ENCODE results near the gene RUFY2.

The RUFY2 gene

GRCh38 chr10:68364101-68364886 lies 42.8 kb downstream of the RUFY2 start:
- no peak for DNase-seq

GRCh38 chr10:68362590-68362989 lies 44.5 kb downstream of the RUFY2 start:
- DNase-seq, result no peak

GRCh38 chr10:68359189-68359588 lies 47.9 kb downstream of the RUFY2 start:
- DNase-seq, result no peak

GRCh38 chr10:68353537-68353936 lies 53.5 kb downstream of the RUFY2 start:
- no peak for DNase-seq

- DNase-seq, result no peak
Observed at GRCh38 chr10:68348265-68348741, 58.8 kb downstream of the RUFY2 start.

- DNase-seq, result no peak
Observed at GRCh38 chr10:68346774-68347173, 60.3 kb downstream of the RUFY2 start.

- DNase-seq, result no peak
Observed at GRCh38 chr10:68345621-68346020, 61.5 kb downstream of the RUFY2 start.

- no peak for DNase-seq
Observed at GRCh38 chr10:68342909-68343516, 64.1 kb downstream of the RUFY2 start.

- no peak for DNase-seq
Observed at GRCh38 chr10:68340358-68341080, 66.6 kb downstream of the RUFY2 start.

- no peak for DNase-seq
Observed at GRCh38 chr10:68336754-68337351, 70.2 kb downstream of the RUFY2 start.

GRCh38 chr10:68334672-68335467 lies 72.2 kb downstream of the RUFY2 start:
- no peak for DNase-seq

GRCh38 chr10:68333440-68334431 lies 73.3 kb downstream of the RUFY2 start:
- no peak for DNase-seq

- no peak for DNase-seq
Observed at GRCh38 chr10:68333058-68333395, 74.0 kb downstream of the RUFY2 start.

GRCh38 chr10:68332259-68333057 lies 74.6 kb downstream of the RUFY2 start, which contains the start of gene PBLD:
TSS of gene PBLD (minus strand) at chr10:68332928. CDS start at chr10:68306844, 26,084 bp downstream.
- peak; percentile 53 for DNase-seq

GRCh38 chr10:68331455-68332258 lies 75.4 kb downstream of the RUFY2 start, which contains the start of gene HNRNPH3:
TSS of gene HNRNPH3 (plus strand) at chr10:68332064. CDS start at chr10:68337222, 5,158 bp downstream.
- peak; percentile 98 for DNase-seq

GRCh38 chr10:68330852-68331454 lies 76.1 kb downstream of the RUFY2 start:
- DNase-seq, result peak; percentile 22

- DNase-seq, result no peak
Observed at GRCh38 chr10:68329506-68329861, 77.6 kb downstream of the RUFY2 start.

GRCh38 chr10:68327889-68328786 lies 78.9 kb downstream of the RUFY2 start:
- DNase-seq, result peak; percentile 41

All from NCI-H774 (cell line).